HK-2 (cell line): Measurements from ENCODE around the gene STX8.
A peak's percentile ranks its signal among the peaks of the same experiment; 100 is the strongest.

ENCODE experiments used
- DNase-seq: peaks from one replicate; pipeline ENCODE4 v3.0.0-alpha.2; 2018; ENCODE audit not compliant: unreplicated experiment

STX8 gene

DNA sequence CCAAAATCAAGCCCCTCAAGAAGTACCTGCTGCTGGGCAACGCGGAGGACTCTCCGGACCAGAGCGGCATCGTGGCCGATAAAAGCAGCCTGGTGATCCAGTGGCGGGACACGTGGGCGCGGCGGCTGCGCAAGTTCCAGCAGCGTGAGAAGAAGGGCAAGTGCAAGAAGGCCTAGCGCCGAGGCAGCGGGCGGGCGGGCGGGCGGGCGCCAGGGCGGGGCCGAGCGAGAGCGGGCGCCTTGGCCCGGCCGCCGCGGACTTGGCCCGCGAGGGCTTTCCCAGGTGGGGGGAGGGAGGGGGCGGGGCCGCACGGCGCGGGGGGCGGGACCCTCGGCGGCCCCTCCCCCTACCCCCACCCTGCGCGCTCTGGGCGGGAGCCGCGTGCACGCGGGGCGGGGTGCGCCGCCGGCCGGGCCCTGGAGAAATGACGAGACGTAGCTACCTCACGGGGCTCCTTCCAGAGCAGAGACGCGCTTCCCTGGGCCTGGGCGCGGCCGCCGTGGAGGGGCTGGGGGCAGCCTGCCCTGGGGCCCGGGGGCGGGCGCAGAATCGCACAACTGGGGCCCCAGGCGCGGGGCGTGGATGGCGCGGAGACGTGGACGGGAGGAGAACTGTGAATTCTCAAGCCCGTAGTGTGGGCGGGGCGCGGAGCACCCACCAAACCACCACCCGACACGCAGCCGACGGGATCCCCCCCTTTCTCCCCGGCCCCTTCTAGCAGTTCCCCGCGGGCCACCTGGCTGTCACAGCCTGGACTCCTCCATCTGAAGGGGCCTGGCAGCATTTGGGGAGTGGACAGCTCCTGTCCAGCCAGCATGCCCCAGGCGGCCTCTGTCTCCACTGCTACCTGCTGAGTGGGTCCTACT lies 335.6 kb downstream of the STX8 start:
- DNase-seq = peak; percentile 60

DNA sequence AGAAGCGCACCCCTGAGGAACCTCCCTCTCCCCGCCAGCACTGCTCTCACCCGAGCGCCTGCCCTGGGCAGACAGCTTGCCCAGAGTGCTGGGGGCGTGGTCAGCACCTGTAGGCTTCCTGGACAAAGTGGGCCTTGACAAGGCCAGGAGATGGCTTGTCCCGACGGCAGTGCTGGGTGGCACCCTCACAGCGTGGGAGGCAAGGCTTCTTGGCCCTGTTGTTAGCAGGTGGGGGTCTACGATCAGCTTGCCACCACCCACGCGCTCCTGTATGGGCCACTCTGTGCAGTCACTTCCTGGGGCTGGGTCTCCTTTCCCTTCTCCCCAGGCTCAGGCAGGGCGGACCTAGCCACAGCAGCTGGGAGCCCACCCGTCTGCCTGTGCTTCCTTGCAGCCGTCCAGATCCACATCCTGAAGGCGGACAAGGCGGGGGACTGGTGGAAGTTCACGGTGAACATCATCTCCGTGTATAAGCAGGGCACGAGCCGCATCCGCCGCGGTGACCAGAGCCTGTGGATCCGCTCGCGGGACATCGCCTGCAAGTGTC lies 336.3 kb downstream of the STX8 start:
- DNase-seq = no peak

- no peak for DNase-seq
These were observed 337.0 kb downstream of the STX8 start for GRCh38 chr17:9238340-9239245.

GRCh38 chr17:9237661-9238301 lies 337.8 kb downstream of the STX8 start:
- no peak for DNase-seq

- no peak for DNase-seq
These were observed 338.6 kb downstream of the STX8 start for GRCh38 chr17:9237053-9237410.

DNA sequence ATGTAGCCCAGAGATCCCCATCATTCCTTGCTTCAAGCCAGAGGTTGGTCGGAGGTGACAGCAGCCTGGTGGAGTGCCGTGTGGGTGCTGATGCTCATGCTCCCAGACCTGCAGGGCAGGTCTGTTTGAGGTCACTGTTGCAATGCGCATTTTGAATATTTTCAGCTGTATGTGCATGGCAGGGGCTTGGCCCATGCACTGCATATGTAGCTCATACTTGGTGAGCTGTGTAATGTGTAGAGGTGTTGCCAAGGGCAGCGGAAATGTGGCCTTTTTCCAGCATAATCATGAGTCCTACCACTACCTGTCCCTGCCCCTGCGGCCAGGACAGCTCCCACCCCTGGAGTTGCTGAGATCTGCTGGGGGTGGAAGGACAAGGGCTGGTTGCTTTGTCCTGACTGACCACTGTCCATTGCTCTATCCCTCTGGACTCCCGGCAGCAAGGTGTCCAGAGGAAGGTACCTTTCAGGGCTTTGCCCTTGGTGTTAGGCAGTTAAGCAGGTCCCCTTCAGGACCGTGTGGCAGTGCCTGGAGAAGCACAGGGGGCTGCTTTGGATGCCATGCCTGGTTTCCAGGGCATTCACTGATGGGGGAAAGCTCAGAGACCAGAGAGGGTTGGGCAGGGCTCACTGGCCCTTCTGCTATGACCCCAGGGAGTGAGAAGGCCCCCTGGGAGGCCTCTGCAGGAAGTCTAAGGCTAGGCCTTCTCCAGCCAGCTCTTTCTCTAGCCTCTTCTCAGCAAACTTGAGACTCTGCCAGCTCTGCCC lies 339.2 kb downstream of the STX8 start:
- DNase-seq = no peak

DNA sequence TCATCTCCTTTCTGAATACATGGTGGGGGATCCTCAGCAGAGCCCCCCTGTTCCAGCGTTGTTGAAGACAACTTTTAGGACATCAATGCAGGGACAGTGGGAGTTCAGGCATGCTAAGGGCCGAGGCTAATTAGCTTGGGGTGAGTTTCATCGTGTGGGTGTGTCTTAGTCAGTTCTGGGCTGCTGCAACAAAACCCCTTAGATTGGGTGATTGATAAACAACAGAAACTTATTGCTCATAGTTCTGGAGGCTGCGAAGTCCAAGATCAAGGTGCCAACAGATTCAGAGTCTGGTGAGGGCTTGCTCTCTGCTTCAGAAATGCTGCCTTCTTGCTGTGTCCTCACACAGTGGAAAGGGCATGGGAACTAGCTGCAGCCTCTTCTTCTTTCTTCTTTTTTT lies 340.3 kb downstream of the STX8 start:
- no peak for DNase-seq

DNA sequence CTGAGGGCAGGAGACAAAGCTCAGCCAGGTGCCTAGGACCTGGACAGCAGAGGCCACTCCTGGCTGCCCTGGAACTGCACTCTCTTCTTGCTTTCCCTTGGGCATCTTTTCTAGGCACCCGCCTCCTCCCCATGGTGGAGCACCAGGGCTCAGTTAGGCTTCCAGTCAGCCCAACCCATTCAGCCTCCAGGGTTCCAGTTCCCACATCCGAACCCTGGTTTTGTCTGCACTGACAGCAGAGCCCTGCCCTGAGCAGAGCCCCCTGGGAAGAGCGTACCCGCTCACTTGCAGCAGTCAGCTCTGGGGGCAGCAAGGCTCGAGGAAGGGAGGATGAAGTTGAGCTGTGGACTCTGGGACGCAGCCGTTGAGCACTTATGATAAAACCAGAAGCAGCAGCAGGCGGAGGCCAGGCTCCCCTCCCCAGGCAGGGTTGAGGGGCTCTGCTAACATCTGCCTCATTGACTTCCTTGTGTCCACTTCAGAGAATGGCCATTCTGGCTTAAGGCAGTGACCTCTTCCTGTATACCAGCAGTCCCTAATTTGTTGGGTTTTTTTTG lies 341.2 kb downstream of the STX8 start:
- DNase-seq = no peak

DNA sequence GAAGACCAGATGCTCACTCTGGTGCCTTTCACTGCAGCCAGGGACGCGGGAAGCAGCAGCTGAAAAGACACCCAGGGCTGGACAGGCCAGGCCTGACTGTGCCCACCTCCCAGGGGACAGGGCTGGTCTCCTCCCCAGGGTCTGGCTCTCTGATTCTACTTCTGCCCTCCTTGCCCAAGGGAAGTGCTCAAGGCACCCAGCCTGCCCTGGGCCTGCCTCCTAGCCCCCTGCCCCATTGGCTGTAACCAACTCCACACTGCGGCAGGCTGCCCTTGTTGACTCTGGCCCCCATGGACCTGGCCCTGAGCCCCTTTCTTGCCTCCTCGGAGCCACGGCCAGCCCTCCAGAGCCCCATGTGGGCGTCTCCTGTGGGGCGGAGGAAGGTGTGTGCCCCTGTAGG lies 341.9 kb downstream of the STX8 start:
- no peak for DNase-seq

- no peak for DNase-seq
These were observed 342.4 kb downstream of the STX8 start for GRCh38 chr17:9233271-9233599.

- DNase-seq = no peak
These were observed 342.9 kb downstream of the STX8 start for GRCh38 chr17:9232591-9233270.

DNA sequence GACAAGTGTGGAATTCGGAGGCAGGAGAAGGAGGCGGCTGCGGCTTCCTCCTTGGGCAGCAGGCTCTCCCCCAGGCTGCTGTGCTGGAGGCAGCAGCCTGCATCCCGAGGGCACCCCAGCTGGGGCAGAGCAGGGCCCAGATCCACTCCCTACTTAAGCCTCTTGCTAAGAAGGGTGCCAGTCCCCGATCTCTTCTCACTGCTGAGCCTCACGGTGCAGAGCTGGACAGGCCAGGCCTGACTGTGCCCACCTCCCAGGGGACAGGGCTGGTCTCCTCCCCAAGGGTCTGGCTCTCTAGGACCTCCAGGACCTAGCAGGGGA lies 343.5 kb downstream of the STX8 start:
- DNase-seq = no peak

- DNase-seq = no peak
These were observed 344.0 kb downstream of the STX8 start for GRCh38 chr17:9231449-9232154.

DNA sequence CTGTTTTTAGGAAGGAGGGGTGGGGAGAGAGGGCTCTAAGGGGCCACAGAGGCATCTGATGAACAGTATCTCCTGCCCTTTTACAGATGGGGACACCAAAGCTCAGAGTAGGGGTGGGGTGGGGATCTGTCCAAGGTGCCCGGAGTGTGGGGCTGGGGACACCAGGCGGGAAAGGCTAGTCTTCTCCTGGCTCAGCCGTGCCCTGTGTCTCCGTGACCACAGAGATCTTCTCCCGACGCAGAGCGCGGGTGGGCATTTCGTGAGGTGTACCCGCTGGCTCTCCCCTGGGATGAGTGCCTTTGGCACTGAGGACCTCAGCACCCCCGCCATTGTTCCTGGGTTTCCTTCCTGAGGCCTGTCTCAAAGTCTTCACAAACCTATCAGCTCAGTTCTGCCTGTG lies 344.8 kb downstream of the STX8 start:
- no peak for DNase-seq

- no peak for DNase-seq
These were observed 345.3 kb downstream of the STX8 start for GRCh38 chr17:9230346-9230745.

DNA sequence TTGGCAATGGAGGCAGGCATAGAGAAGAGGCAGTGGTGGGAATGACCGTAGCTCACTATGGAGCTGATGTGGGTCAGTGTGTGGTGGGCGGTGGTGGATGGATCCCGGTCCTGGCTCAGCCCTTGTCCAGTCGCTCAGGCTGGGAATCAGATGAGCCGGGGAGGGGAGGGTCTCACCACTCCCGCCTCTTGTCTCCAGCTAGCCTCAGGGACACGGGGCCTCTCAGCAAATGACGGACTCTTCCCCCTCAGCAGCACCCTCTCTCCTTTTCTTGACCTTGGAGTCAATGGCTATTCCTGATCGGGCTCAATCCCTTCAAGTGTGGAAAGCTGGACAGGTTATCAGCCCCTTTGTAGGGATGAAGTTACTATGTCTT lies 345.8 kb downstream of the STX8 start:
- DNase-seq = no peak

DNA sequence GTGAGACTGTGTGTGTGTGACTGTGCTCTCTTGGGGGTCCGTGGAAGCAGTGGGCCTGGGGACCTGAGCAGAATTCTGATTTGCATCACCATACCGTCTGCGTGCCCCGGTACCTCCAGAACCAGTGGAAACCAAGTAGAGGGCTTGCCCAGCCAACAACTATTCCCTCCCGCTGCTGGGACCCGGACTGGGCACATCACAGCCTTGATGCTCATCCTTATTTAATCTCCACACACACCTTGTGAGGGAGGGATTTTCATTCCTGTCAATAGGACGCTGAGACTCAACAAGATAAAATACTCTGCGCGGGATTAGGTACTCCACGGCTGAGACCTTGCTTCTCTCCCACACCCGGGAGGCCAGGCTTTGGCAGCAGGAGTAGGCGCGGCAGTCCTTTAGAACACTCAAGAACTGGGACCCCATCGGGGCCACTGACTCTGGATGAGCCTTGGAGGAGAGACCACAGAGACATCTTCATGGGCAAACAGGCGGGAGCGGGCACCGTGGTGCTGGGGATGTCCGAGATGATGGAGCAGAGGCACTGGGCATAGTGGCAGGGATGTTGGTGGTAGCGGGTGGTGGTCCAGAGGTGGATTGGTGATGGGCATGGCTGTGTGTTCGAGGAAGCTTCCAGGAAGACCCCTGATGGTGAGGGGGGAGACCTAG lies 346.3 kb downstream of the STX8 start:
- no peak for DNase-seq

GRCh38 chr17:9228408-9229159 lies 347.0 kb downstream of the STX8 start:
- no peak for DNase-seq

- no peak for DNase-seq
These were observed 347.7 kb downstream of the STX8 start for GRCh38 chr17:9227819-9228407.
